NCI-H2227 treated with DMSO at 0.1 percent for 48 hours (cell line): ENCODE measurements around the gene LECT2.

ENCODE experiments used
- DNase-seq: peaks from one replicate; lab custom pipeline; 2025; lab: John Stamatoyannopoulos, UW

LECT2 gene

GRCh38 chr5:135934939-135935338 is 19.8 kb downstream of the LECT2 start:
- no peak for DNase-seq

- DNase-seq: no peak
Measured at GRCh38 chr5:135930949-135931295, 23.9 kb downstream of the LECT2 start.

GRCh38 chr5:135930029-135930948 is 24.5 kb downstream of the LECT2 start:
- DNase-seq: no peak

- no peak for DNase-seq
Measured at GRCh38 chr5:135921388-135921787, 33.4 kb downstream of the LECT2 start.

GRCh38 chr5:135920199-135920598 is 34.6 kb downstream of the LECT2 start:
- no peak for DNase-seq

GRCh38 chr5:135916638-135917263 is 38.0 kb downstream of the LECT2 start:
- DNase-seq: no peak

GRCh38 chr5:135915466-135916001 is 39.2 kb downstream of the LECT2 start:
- no peak for DNase-seq

- DNase-seq: no peak
Measured at GRCh38 chr5:135913713-135914626, 40.8 kb downstream of the LECT2 start.

- DNase-seq: no peak
Measured at GRCh38 chr5:135905144-135905543, 49.6 kb downstream of the LECT2 start.

- DNase-seq: no peak
Measured at GRCh38 chr5:135901633-135902032, 53.1 kb downstream of the LECT2 start.

- DNase-seq: no peak
Measured at GRCh38 chr5:135900276-135900675, 54.5 kb downstream of the LECT2 start.

- DNase-seq: no peak
Measured at GRCh38 chr5:135898651-135899050, 56.1 kb downstream of the LECT2 start.
